Effector CD8-positive, alpha-beta T cell (primary cell): ENCODE results near the gene MEIS2.
"Not testable (repeated sequence)": the region's sequence is repeated elsewhere in the genome, so short reads cannot be mapped to it uniquely, and the experiment has no call there.

Experiments
- DNase-seq: peaks from one replicate; lab custom pipeline; 2025; lab: John Stamatoyannopoulos, UW

The MEIS2 gene

GRCh38 chr15:37009288-37009687 lies 91.1 kb downstream of the MEIS2 start:
- DNase-seq = no peak

DNA sequence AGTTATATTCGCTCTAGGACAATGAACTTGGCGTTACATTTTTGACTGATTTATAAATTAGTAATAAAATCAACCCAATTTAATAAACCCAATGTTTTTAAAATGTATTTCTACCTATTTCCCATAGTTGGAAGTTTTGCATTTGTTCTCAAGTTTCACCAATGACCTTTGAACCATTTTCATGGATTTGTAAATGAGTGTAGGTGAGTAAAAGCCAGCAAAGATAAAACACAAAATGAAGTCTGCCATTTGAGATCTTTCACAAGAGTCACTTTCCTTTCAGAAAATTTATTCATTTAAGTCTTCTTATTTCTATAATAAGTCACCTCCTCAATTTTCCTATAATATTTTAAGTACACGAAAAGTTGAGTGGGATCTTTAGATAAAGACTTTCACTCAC lies 92.1 kb downstream of the MEIS2 start:
- DNase-seq = no peak

DNA sequence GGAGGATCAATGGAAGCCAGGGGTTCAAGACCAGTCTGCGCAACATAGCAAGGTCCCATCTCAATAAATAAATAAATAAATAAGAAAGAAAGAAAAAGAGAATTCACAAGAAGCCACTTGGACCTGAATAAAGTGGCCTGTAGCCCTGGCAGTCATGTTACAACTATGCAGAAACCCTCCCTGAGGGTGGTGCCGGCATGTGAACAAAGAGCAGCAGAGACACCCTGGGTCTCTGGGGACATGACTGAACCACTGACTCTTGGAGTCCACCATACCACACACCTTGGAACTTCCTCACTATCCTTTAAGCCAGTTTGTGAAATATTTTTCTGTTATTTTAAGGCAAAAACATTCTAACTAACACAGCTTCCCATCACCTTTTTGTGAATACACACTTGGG lies 93.0 kb downstream of the MEIS2 start:
- no peak for DNase-seq

GRCh38 chr15:37004981-37005735 lies 95.2 kb downstream of the MEIS2 start:
- no peak for DNase-seq

DNA sequence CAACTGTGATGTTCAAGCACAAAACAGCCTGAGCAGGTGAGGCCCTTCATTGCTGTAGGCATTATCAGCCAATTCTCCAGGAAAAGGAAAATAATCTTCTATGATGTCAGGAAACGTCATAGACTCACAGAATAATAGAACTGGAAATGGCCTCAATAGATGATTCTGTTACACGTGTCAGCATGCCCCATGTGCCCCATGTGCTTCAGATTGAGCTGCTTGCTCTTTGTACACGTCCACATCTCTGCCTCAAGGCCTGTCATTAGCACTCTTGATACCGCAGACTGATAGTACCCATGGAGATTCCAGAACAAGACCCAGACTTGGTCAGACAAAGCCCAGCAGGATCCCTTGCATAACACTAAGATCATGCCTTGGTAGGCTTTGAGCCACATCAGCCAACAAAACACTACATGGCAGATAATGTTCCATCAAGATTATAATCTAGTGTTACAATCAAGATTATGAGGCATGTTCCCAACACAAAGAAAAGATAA lies 95.9 kb downstream of the MEIS2 start:
- no peak for DNase-seq

DNA sequence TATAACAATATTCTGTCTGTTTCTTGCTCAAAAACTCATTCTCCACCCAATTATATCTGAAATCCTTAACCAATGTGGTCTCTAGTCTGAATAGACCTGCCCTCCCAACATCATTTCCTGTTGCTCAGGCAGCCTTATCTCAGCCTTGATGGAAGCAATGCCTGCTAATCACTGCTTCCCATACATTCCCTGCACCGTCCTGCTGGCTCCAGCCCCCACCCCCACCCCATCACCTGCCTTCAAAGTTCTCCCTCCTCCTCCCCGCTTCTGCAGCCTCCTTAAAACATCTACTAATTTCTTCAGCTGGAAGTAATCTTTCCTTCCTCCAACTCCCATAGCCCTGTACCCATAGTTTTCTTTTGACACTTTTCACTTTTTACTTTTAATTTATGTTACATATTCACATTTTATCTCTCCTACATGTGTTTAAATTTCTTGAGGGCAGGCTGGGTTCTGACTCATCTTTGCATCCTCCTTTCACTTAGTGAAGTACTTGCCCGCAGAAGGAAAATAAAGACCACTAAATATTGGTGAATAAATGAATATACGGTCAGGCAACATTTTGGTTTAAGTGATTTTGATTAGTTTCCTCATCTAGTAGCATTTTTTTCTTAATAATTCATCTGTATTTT lies 98.2 kb downstream of the MEIS2 start:
- DNase-seq = no peak

GRCh38 chr15:37001417-37001816 lies 98.9 kb downstream of the MEIS2 start:
- DNase-seq = no peak

DNA sequence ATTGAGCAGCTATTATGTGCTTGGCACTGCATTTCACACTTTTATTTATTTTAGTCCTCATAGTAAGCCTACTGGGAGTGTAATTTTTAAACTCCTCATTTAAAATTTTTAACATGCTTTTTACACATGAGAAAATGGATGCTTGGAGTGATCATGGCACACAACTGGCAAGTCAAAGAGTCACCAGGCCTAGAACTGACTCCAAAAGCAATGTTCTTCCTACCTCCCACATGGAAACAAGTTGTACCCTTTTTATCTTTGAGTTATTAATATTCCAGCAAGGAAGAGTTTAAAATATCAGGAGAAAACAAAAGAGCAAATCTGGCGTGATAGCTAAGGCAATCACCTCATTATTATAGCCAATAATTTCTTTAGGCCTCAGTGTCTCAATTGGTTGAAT lies 100.6 kb downstream of the MEIS2 start:
- DNase-seq = no peak

GRCh38 chr15:36996538-36997181 lies 103.7 kb downstream of the MEIS2 start:
- DNase-seq = no peak

- DNase-seq = no peak
Measured at GRCh38 chr15:36996121-36996520, 104.2 kb downstream of the MEIS2 start.

DNA sequence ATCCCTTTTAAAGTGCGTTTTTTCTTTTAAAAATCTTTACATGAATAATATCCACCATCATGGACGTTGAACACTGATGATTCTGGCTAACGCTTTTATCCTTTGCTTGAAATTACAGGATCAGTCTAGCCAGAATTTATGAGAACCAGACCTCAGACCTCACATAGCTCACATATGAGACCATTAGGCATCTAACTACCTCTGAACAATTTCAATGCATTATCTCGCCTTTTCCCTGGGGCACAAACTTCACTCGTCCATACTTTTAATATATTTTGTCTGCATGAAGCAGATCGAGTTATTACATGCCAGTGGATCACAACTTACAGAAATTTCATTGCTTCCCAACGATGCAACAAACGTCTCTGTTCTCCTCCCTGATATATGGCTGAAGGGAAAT lies 105.6 kb downstream of the MEIS2 start:
- DNase-seq = no peak

DNA sequence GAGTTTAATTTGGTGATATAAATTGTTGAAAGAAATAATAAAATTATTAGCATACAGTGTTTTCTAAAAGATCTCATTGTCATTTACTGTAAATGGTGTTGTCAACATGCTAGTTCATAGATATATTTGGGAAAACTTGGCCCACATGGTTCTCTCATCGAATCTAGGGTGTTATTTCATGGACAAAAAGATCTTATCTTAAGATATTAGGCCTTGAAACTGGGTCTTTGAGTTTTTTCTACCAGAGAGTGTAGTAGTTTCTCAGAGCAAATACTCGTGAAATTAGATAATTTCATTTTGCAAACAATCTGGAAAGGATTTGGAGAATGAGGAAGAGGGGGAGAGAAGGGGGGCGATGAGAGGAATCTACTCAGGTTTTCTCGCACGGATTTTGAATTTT lies 107.9 kb downstream of the MEIS2 start:
- no peak for DNase-seq

DNA sequence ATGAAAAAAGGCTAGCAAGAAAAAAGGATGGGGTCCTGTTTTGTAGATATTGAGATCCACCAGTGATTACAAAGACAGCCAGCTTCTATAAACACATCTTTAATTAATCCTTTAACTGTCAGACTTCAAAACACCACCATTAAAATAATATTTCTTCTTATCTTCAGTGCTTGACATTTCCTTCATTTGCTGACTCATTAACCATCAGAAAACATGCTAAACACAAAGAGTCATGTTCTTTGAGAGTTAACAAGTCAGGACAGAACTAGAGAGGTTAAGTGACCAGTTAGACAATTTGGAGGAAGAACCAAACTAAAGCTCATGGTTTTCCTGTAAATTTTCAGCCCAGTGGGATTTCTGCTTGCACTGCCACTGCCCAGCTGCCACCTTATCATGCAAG lies 111.4 kb downstream of the MEIS2 start:
- DNase-seq = no peak

GRCh38 chr15:36982430-36982829 lies 117.9 kb downstream of the MEIS2 start:
- DNase-seq = no peak

GRCh38 chr15:36980281-36980680 lies 120.1 kb downstream of the MEIS2 start:
- DNase-seq = not testable (repeated sequence)

DNA sequence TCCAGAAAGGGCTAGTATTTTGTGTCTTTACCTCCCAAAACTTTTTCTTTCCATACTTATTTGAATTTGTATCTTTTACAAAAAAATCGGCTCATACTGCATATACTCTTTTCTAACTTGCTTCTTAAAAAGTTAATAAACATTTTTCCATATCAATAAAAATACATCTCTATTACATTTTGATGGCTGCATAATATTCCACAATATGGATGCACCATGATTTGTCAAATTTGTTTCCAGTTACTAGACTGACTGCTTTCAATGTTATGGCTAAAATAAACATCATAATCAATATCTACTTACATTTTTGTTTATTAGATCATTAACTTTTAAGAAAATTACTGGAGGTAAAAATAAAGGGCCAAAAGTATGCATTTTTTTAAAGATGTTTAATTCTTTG lies 121.7 kb downstream of the MEIS2 start:
- DNase-seq = no peak

DNA sequence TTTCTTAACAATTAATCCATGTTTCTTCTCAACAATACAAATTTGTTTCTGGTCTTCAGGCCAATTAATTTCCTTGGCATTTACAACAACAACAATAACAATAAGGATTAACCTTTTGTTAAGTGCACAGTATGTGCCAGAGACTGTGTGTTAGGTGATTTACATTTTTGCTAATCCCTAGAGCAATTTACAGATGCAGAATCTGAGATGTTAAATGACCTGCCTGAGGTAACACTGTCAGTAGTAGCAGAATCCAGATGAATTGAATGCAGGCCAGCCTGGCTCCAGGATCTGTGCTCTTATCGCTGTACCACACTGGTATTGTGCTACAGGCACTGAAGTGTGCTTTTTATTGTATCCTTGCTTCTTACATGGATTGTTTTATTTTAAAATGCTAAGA lies 122.2 kb downstream of the MEIS2 start:
- no peak for DNase-seq

DNA sequence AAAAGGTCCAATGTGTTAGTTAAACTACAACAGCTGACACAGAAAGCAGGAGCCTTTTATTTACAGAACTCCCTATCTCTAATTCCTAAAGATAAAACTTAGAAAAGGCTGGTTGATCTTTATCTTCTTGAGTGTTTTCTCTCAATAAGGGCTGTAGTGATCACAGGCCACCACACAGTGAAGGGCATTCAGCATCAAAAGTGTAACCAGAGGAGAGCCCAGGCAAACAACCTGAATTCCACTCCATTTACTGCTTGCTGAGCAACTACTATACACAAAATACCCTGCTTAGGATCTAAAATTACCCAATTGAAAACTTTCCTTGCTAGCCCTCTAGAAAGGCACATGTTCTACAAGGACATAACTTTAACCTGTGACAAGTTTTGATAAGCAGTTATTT lies 122.7 kb downstream of the MEIS2 start:
- DNase-seq = no peak

GRCh38 chr15:36972704-36973103 lies 127.6 kb downstream of the MEIS2 start:
- DNase-seq = no peak

DNA sequence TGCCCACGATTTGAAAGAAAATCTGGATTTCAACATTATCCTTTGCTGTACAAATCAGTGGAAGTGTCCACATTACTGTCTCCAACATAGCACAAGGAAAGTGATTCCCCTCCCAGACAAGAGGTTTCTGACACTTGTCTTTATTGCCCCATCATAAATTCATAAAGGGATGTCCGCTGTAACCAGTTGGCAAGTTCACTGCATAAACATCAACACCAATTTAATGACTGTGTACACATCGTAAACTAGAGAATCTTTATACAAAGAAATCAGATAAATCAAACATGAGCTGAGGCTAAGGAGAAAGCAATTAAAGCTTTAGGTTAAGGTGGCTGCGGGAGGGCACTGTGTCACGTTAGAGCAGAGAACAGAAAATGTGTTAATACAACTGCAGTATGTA lies 129.8 kb downstream of the MEIS2 start:
- no peak for DNase-seq

DNA sequence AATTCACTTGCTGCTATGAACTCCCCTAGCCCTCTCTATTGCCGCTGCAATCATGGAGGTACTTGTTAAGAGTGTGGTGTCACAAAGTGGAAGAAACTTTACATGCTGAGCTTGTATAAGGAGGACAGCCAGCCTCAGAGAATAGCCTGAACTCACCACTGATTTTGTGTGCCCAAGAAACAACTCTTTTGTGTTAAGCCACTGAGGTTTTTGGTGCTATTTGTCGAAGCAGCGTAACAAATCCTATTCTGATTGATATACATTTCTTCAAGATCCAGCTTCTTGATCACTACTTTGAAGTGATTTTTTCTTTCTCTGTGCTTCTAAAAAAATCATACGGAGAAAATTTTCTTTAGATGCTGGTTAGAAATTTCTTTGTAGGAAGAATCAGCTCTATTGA lies 132.4 kb downstream of the MEIS2 start:
- no peak for DNase-seq

DNA sequence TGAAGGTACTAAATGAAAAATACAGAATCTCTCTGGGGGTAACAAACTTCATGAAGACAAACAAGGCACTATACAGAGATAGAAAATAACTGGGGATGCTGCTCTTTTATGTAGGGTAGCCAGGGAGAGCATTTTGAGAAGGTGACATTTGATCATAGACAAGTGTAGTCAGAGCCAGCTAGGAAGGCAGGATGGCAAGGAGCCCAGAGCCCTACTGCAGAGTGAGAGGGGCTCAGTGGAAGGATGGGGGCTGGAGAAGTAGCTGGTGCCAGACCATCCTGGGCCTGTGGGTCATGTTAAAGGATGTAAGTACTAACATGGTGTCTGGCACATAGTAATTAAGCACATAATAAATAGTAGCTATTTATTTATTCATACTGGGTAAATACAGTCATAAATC lies 133.6 kb downstream of the MEIS2 start:
- DNase-seq = no peak
